SK-N-SH treated with all-trans-retinoic acid at 6 μM for 48 hours (cell line): ENCODE data around the gene NME3.

Experiments used
- ATAC-seq: fragments of 200-7000 bp; cut with Tn5 transposase; 3 replicates; pipeline ENCODE4 v1.9.1; 2020; ENCODE audit warnings: mild to moderate bottlenecking, moderate library complexity
- ARNTL ChIP-seq: fragments of 450-650 bp; formaldehyde crosslinking; IDR thresholded peaks from 2 replicates; pipeline ENCODE4 v1.5.0; 2020; ENCODE audit warnings: low read depth, mild to moderate bottlenecking, moderate library complexity, borderline replicate concordance
- CREB5 ChIP-seq: fragments of 250-450 bp; sonication (Bioruptor Pico); IDR thresholded peaks from 2 replicates; pipeline ENCODE4 v1.5.1; 2020; ENCODE audit warnings: low read depth, mild to moderate bottlenecking, moderate library complexity
- ESRRG ChIP-seq: fragments of 250-450 bp; sonication (Bioruptor Pico); IDR thresholded peaks from 2 replicates; pipeline ENCODE4 v1.6.1; 2021; ENCODE audit warnings: mild to moderate bottlenecking
- GLIS3 ChIP-seq: fragments of 250-450 bp; sonication (Bioruptor Pico); IDR thresholded peaks from 2 replicates; pipeline ENCODE4 v1.5.0; 2020; ENCODE audit warnings: mild to moderate bottlenecking, moderate library complexity
- ISL1 ChIP-seq: fragments of 250-450 bp; sonication (Bioruptor Pico); IDR thresholded peaks from 2 replicates; pipeline ENCODE4 v2.1.2; 2022; ENCODE audit warnings: mild to moderate bottlenecking, moderate library complexity
- OSR1 ChIP-seq: fragments of 250-450 bp; sonication (Bioruptor Pico); IDR thresholded peaks from 2 replicates; pipeline ENCODE4 v1.8.0; 2022; ENCODE audit warnings: moderate library complexity, mild to moderate bottlenecking, inconsistent platforms
- PATZ1 ChIP-seq: fragments of 250-450 bp; sonication (Bioruptor Pico); IDR thresholded peaks from 2 replicates; pipeline ENCODE4 v1.8.0; 2020; ENCODE audit warnings: mild to moderate bottlenecking, moderate library complexity, borderline replicate concordance
- POU6F1 ChIP-seq: fragments of 250-450 bp; sonication (Bioruptor Pico); IDR thresholded peaks from 2 replicates; pipeline ENCODE4 v1.8.0; 2021; ENCODE audit warnings: low read depth, mild to moderate bottlenecking, moderate library complexity, borderline replicate concordance
- RARB ChIP-seq: fragments of 250-450 bp; sonication (Bioruptor Pico); IDR thresholded peaks from 2 replicates; pipeline ENCODE4 v1.8.0; 2021; ENCODE audit warnings: mild to moderate bottlenecking, moderate library complexity
- TOX ChIP-seq: fragments of 250-450 bp; sonication (Bioruptor Pico); IDR thresholded peaks from 2 replicates; pipeline ENCODE4 v1.8.0; 2021; ENCODE audit warnings: mild to moderate bottlenecking, moderate library complexity, borderline replicate concordance
- TSHZ2 ChIP-seq: fragments of 250-450 bp; sonication (Bioruptor Pico); IDR thresholded peaks from 2 replicates; pipeline ENCODE4 v1.5.0; 2020; ENCODE audit warnings: mild to moderate bottlenecking, moderate library complexity
- ZC3H10 ChIP-seq: fragments of 250-450 bp; sonication (Bioruptor Pico); IDR thresholded peaks from 2 replicates; pipeline ENCODE4 v1.5.1; 2021; ENCODE audit warnings: mild to moderate bottlenecking, moderate library complexity
- ZFP30 ChIP-seq: fragments of 450-650 bp; formaldehyde crosslinking; IDR thresholded peaks from 2 replicates; pipeline ENCODE4 v1.5.0; 2022; ENCODE audit warnings: mild to moderate bottlenecking, moderate library complexity
- ZNF565 ChIP-seq: fragments of 450-650 bp; formaldehyde crosslinking; conservative IDR thresholded peaks from 2 replicates; pipeline ENCODE4 v1.5.0; 2020; ENCODE audit warnings: low read depth, mild to moderate bottlenecking, moderate library complexity
- ZNF70 ChIP-seq: fragments of 450-650 bp; formaldehyde crosslinking; IDR thresholded peaks from 2 replicates; pipeline ENCODE4 v1.5.0; 2020; ENCODE audit warnings: mild to moderate bottlenecking, moderate library complexity

Gene NME3

GRCh38 chr16:1787056-1787321 is 15.6 kb upstream of the NME3 start:
- no peak for ATAC-seq
- TF ChIP-seq GLIS3 (CRISPR knock-in tag) (no peak), ZFP30 (CRISPR knock-in tag) (no peak), PATZ1 (CRISPR knock-in tag) (no peak), ARNTL (CRISPR knock-in tag) (no peak)
- TF ChIP-seq, all 23 proteins: peak for 0

- TF ChIP-seq RARB (CRISPR knock-in tag) (no peak), TSHZ2 (no peak), GLIS3 (CRISPR knock-in tag) (no peak), ZNF565 (CRISPR knock-in tag) (no peak), ZC3H10 (no peak), ESRRG (CRISPR knock-in tag) (no peak), TOX (CRISPR knock-in tag) (no peak), POU6F1 (CRISPR knock-in tag) (no peak)
- TF ChIP-seq, all 23 proteins: peak for 0
- no peak for ATAC-seq
Measured at GRCh38 chr16:1786242-1787055, 15.1 kb upstream of the NME3 start.

GRCh38 chr16:1785846-1786170 is 14.5 kb upstream of the NME3 start:
- ATAC-seq = no peak
- TF ChIP-seq TSHZ2 (no peak), ZFP30 (CRISPR knock-in tag) (no peak), ISL1 (no peak), CREB5 (CRISPR knock-in tag) (no peak)

GRCh38 chr16:1784977-1785845 is 13.9 kb upstream of the NME3 start:
- no peak for ATAC-seq
- TF ChIP-seq ISL1 (no peak), ZFP30 (CRISPR knock-in tag) (no peak), TOX (CRISPR knock-in tag) (no peak), RARB (CRISPR knock-in tag) (no peak), CREB5 (CRISPR knock-in tag) (no peak), OSR1 (CRISPR knock-in tag) (no peak), ZNF70 (no peak), ZC3H10 (no peak), ZNF565 (CRISPR knock-in tag) (no peak), POU6F1 (CRISPR knock-in tag) (no peak), GLIS3 (CRISPR knock-in tag) (no peak)
